HepG2 (cell line): ENCODE measurements around the gene ZNF74. TPM values are rescaled to one million over a fixed set of nuclear protein-coding genes. Genes with fewer than 3 reads are reported as not detected.

Source experiments
- ATF2 ChIP-seq: sonication (generic); formaldehyde crosslinking; IDR thresholded peaks from 2 replicates; pipeline ENCODE4 v1.4.0; 2020; ENCODE audit warnings: missing genetic modification reagents
- E2F1 ChIP-seq: sonication (generic); formaldehyde crosslinking; IDR thresholded peaks from 2 replicates; pipeline ENCODE4 v1.5.0; 2020; ENCODE audit warnings: missing genetic modification reagents
- EED ChIP-seq: sonication (generic); formaldehyde crosslinking; IDR thresholded peaks from 2 replicates; pipeline ENCODE4 v1.5.0; 2020; ENCODE audit warnings: mild to moderate bottlenecking, missing genetic modification reagents
- KIAA2018 ChIP-seq: sonication (generic); formaldehyde crosslinking; IDR thresholded peaks from 2 replicates; pipeline ENCODE4 v1.5.0; 2020; ENCODE audit warnings: mild to moderate bottlenecking, missing genetic modification reagents, borderline replicate concordance
- KLF9 ChIP-seq: IDR thresholded peaks from 2 replicates; pipeline ENCODE4 v1.6.1; 2016; ENCODE audit warnings: low read depth
- NCOA5 ChIP-seq: sonication (generic); formaldehyde crosslinking; IDR thresholded peaks from 2 replicates; pipeline ENCODE4 v1.4.0; 2020; ENCODE audit warnings: missing genetic modification reagents
- NR2C2 ChIP-seq: sonication (generic); formaldehyde crosslinking; IDR thresholded peaks from 2 replicates; pipeline ENCODE4 v1.4.0; 2020; ENCODE audit warnings: missing genetic modification reagents, mild to moderate bottlenecking, moderate library complexity, borderline replicate concordance
- RNF219 ChIP-seq: sonication (generic); formaldehyde crosslinking; IDR thresholded peaks from 2 replicates; pipeline ENCODE4 v1.5.0; 2020; ENCODE audit warnings: mild to moderate bottlenecking, missing genetic modification reagents
- TBX2 ChIP-seq: sonication (generic); formaldehyde crosslinking; IDR thresholded peaks from 2 replicates; pipeline ENCODE4 v1.5.0; 2020; ENCODE audit warnings: missing genetic modification reagents, mild to moderate bottlenecking, borderline replicate concordance
- ZNF256 ChIP-seq: sonication (generic); formaldehyde crosslinking; conservative IDR thresholded peaks from 2 replicates; pipeline ENCODE4 v1.4.0; 2020; ENCODE audit warnings: missing genetic modification reagents
- ZNF460 ChIP-seq: sonication (generic); formaldehyde crosslinking; IDR thresholded peaks from 2 replicates; pipeline ENCODE4 v1.5.1; 2020; ENCODE audit warnings: missing genetic modification reagents, mild to moderate bottlenecking, borderline replicate concordance
- ZNF772 ChIP-seq: sonication (generic); formaldehyde crosslinking; IDR thresholded peaks from 2 replicates; pipeline ENCODE4 v1.5.0; 2020; ENCODE audit warnings: mild to moderate bottlenecking, missing genetic modification reagents
- ZNF775 ChIP-seq: sonication (generic); formaldehyde crosslinking; IDR thresholded peaks from 2 replicates; pipeline ENCODE4 v1.4.0; 2020; ENCODE audit warnings: missing genetic modification reagents, mild to moderate bottlenecking, moderate library complexity, borderline replicate concordance
- ZNF878 ChIP-seq: sonication (generic); formaldehyde crosslinking; IDR thresholded peaks from 2 replicates; pipeline ENCODE4 v1.8.1; 2023; ENCODE audit warnings: mild to moderate bottlenecking, missing genetic modification reagents, moderate library complexity
- ZSCAN21 ChIP-seq: sonication (generic); formaldehyde crosslinking; IDR thresholded peaks from 2 replicates; pipeline ENCODE4 v1.8.0; 2022; ENCODE audit warnings: mild to moderate bottlenecking, missing genetic modification reagents, moderate library complexity, borderline replicate concordance
- ZSCAN9 ChIP-seq: IDR thresholded peaks from 2 replicates; pipeline ENCODE4 v1.6.1; 2016; ENCODE audit warnings: borderline replicate concordance
- polyA plus RNA-seq, 8 experiments: library from polyadenylated mRNA; depleted of rRNA in 3 of 8; stranded (reverse) in 7 of 8; unstranded in 1 of 8; fragments of >200 nt; fragmentation: Illumina TruSeq in 4 of 8; extraction: Trizol in 4 of 8; gene quantifications; 2 replicates each; pipeline versions ENCODE4 v1.2.1 to v1.2.3, GENCODE V29; 2011 to 2016; ENCODE audit warnings: low read depth in 4 of 8, missing spikeins in 1 of 8, mixed read lengths in 1 of 8; ENCODE audit not compliant: insufficient read depth in 1 of 8
- total RNA-seq, 5 experiments: library from RNA; depleted of rRNA; stranded (reverse); fragments of >200 nt; fragmentation: Illumina TruSeq; extraction: Trizol; gene quantifications; 2 replicates each; pipeline ENCODE4 v1.2.3, GENCODE V29; 2016; ENCODE audit warnings: low read depth in 1 of 5

Gene ZNF74
- total and polyA plus RNA-seq, 2 of the 13 experiments (the other 11 are each of a cell fraction or from before 2014, with no cell fraction given): 6.3 to 9.1 TPM

- TF ChIP-seq KIAA2018 (CRISPR knock-in tag): no peak
- no peak for TF ChIP-seq E2F1
- no peak for TF ChIP-seq ZNF878
- no peak for TF ChIP-seq ZSCAN9 (CRISPR knock-in tag)
- no peak for TF ChIP-seq ZSCAN21
- no peak for TF ChIP-seq ZNF775 (CRISPR knock-in tag)
- TF ChIP-seq ZNF460 (CRISPR knock-in tag): no peak
- TF ChIP-seq KLF9 (CRISPR knock-in tag): no peak
- TF ChIP-seq ZNF256 (CRISPR knock-in tag): no peak
- no peak for TF ChIP-seq TBX2 (CRISPR knock-in tag)
- no peak for TF ChIP-seq RNF219 (CRISPR knock-in tag)
- TF ChIP-seq NR2C2 (CRISPR knock-in tag): 0 out of 2 replicates have a peak, but pooled peaks have one; percentile 19
- no peak for TF ChIP-seq NCOA5
- TF ChIP-seq ZNF772 (CRISPR knock-in tag): peak; percentile 17; the same call in 1 of the 2 replicates
- no peak for TF ChIP-seq ATF2 (CRISPR knock-in tag)
- peak; percentile 52; the same call in 1 of the 2 replicates for TF ChIP-seq EED (CRISPR knock-in tag)
Measured at GRCh38 chr22:20436768-20437612, 43.0 kb downstream of the ZNF74 start (continued).
